HG02884 (cell line): ENCODE data around the gene ETDB.
"Not testable (repeated sequence)": the region's sequence is repeated elsewhere in the genome, so short reads cannot be mapped to it uniquely, and the experiment has no call there.

Source experiments
- ATAC-seq: cut with Tn5 transposase; IDR thresholded peaks from one replicate; pipeline ENCODE4 v1.9.1; 2021; ENCODE audit warnings: mild to moderate bottlenecking, moderate library complexity; ENCODE audit not compliant: unreplicated experiment

Gene ETDB

GRCh38 chrX:135120056-135120576, at the start of gene ETDB:
Gene ETDB, minus strand, starts transcription at chrX:135120526. Its CDS starts 1,265 bp downstream, at chrX:135119261.
- not testable (repeated sequence) for ATAC-seq

GRCh38 chrX:135169534-135169933, 49.2 kb upstream of the ETDB start:
- not testable (repeated sequence) for ATAC-seq

- no peak for ATAC-seq
These were observed 48.2 kb upstream of the ETDB start for GRCh38 chrX:135168486-135168885.

GRCh38 chrX:135154688-135155087, 34.4 kb upstream of the ETDB start:
- not testable (repeated sequence) for ATAC-seq

- ATAC-seq = not testable (repeated sequence)
These were observed 5.8 kb upstream of the ETDB start for GRCh38 chrX:135126145-135126544.

- not testable (repeated sequence) for ATAC-seq
These were observed 4.3 kb downstream of the ETDB start for GRCh38 chrX:135116064-135116463.

GRCh38 chrX:135114392-135114791, 5.9 kb downstream of the ETDB start:
- peak; percentile 97 for ATAC-seq

- ATAC-seq = no peak
These were observed 7.6 kb downstream of the ETDB start for GRCh38 chrX:135112743-135113142.

GRCh38 chrX:135112096-135112729, 8.1 kb downstream of the ETDB start:
- ATAC-seq = no peak

GRCh38 chrX:135109554-135109953, 10.8 kb downstream of the ETDB start:
- ATAC-seq = no peak

GRCh38 chrX:135099493-135099783, 20.9 kb downstream of the ETDB start:
- no peak for ATAC-seq

GRCh38 chrX:135097196-135097744, 23.1 kb downstream of the ETDB start:
- not testable (repeated sequence) for ATAC-seq

GRCh38 chrX:135095715-135096114, 24.6 kb downstream of the ETDB start:
- no peak for ATAC-seq

- no peak for ATAC-seq
These were observed 25.6 kb downstream of the ETDB start for GRCh38 chrX:135094726-135095125.

- no peak for ATAC-seq
These were observed 31.2 kb downstream of the ETDB start for GRCh38 chrX:135089126-135089525.

GRCh38 chrX:135087867-135088266, 32.5 kb downstream of the ETDB start:
- no peak for ATAC-seq

GRCh38 chrX:135086197-135086854, 34.0 kb downstream of the ETDB start:
- ATAC-seq = peak; percentile 82

GRCh38 chrX:135081693-135082404, 38.5 kb downstream of the ETDB start:
- no peak for ATAC-seq
